HG02973 (cell line): ENCODE measurements around the gene CDHR1.
"Not testable (repeated sequence)": the region's sequence is repeated elsewhere in the genome, so short reads cannot be mapped to it uniquely, and the experiment has no call there.

Experiments
- ATAC-seq: cut with Tn5 transposase; IDR thresholded peaks from one replicate; pipeline ENCODE4 v1.9.1; 2021; ENCODE audit warnings: moderate library complexity; ENCODE audit not compliant: unreplicated experiment

CDHR1 gene

GRCh38 chr10:84194424-84195043, at the start of gene CDHR1:
Gene CDHR1, plus strand, starts transcription at chr10:84194537. Its CDS starts 224 bp downstream, at chr10:84194761.
- ATAC-seq, result peak; percentile 68

GRCh38 chr10:84147347-84147746, 47.0 kb upstream of the CDHR1 start:
- ATAC-seq, result no peak

GRCh38 chr10:84148006-84148597, 46.2 kb upstream of the CDHR1 start:
- peak; percentile 60 for ATAC-seq

GRCh38 chr10:84149854-84150253, 44.5 kb upstream of the CDHR1 start:
- no peak for ATAC-seq

- no peak for ATAC-seq
Measured at GRCh38 chr10:84152769-84153168, 41.6 kb upstream of the CDHR1 start.

GRCh38 chr10:84155521-84155920, 38.8 kb upstream of the CDHR1 start:
- no peak for ATAC-seq

- no peak for ATAC-seq
Measured at GRCh38 chr10:84156009-84156408, 38.3 kb upstream of the CDHR1 start.

- ATAC-seq, result no peak
Measured at GRCh38 chr10:84156768-84157167, 37.6 kb upstream of the CDHR1 start.

GRCh38 chr10:84158061-84158460, 36.3 kb upstream of the CDHR1 start:
- ATAC-seq, result no peak

- ATAC-seq, result no peak
Measured at GRCh38 chr10:84158550-84158949, 35.8 kb upstream of the CDHR1 start.

GRCh38 chr10:84159076-84159685, 35.2 kb upstream of the CDHR1 start:
- ATAC-seq, result no peak

GRCh38 chr10:84160663-84161362, 33.5 kb upstream of the CDHR1 start:
- ATAC-seq, result no peak

GRCh38 chr10:84163996-84164395, 30.3 kb upstream of the CDHR1 start:
- no peak for ATAC-seq

GRCh38 chr10:84164442-84164841, 29.9 kb upstream of the CDHR1 start:
- ATAC-seq, result no peak

- peak; percentile 45 for ATAC-seq
Measured at GRCh38 chr10:84166620-84167288, 27.6 kb upstream of the CDHR1 start.

GRCh38 chr10:84167289-84167653, 27.1 kb upstream of the CDHR1 start:
- not testable (repeated sequence) for ATAC-seq

- ATAC-seq, result not testable (repeated sequence)
Measured at GRCh38 chr10:84168382-84168781, 26.0 kb upstream of the CDHR1 start.

- ATAC-seq, result not testable (repeated sequence)
Measured at GRCh38 chr10:84171237-84171636, 23.1 kb upstream of the CDHR1 start.

GRCh38 chr10:84171700-84172466, 22.5 kb upstream of the CDHR1 start:
- ATAC-seq, result peak; percentile 39
